NCI-H2081 treated with DMSO at 0.1 percent for 48 hours (cell line): Measurements from ENCODE around the gene CMYA5.
"Not testable (repeated sequence)": the region's sequence is repeated elsewhere in the genome, so short reads cannot be mapped to it uniquely, and the experiment has no call there.

ENCODE experiments used
- DNase-seq: peaks from one replicate; lab custom pipeline; 2025; lab: John Stamatoyannopoulos, UW

Gene CMYA5

DNA sequence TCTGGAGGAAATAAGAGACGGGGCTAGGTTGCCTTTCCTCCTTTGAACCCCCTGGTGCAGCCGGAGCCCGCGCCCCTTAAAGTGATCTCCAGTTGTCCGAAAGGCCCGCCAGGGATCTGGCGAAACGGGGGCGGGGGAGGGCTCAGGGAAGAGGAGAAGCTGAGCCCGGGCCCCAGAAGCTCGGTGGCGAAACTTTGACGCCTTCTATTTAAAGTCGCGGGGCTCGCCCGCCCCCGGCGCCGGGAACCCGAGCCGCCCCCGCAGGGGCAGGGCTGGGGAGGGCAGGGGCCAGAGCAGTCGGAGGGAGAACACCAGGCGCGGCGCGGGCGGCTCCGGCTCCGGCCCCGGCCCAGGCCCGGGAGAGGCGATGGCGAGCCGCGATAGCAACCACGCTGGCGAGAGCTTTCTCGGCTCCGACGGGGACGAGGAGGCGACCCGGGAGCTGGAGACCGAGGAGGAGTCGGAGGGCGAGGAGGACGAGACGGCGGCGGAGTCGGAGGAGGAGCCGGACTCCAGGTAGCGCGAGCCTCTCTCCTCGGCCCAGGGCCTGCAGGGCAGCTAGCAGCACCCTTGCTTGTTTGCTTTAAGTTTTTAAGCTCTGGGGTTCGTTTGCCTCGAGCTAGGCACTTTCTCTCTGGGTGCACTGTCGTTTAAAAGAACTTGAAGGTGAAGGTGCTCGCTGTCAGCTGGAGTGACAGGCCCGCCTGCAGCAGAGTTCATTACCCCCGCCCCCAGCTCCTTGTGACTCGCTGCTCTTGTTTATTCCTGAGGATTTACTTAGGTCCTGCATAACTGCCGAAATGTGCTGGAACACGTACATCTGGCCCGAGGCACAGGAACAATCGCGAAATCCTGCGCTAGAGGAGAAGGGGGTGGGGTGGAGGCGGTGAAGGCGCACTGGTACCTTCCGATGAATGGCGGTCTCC is at the start of gene CMYA5:
Gene CMYA5 (plus strand): TSS at position 296 of the 926 bp plus-strand sequence. CDS start 72 bp downstream, at position 368.
- DNase-seq, result no peak

DNA sequence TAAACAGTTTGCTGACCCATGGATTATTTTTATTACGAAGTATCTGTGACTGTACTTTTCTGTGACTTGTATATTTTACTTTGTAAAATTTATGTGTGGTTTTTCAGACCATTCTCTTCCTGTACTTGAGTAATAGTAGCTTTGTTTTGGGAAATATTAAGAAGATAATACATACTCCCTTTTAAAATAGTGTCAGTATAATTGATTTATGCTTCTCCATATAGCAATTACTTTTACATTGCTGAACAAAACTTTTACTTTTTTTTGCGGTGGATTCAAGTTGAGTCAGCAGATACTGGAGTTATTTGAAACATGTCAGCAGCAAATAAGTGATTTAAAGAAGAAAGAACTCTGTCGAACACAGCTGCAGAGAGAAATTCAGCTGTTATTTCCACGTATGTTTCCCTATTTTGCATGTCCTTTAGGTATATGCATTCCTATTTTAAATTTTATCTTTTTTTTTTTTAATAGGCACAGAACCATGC is 49.0 kb upstream of the CMYA5 start:
- no peak for DNase-seq

DNA sequence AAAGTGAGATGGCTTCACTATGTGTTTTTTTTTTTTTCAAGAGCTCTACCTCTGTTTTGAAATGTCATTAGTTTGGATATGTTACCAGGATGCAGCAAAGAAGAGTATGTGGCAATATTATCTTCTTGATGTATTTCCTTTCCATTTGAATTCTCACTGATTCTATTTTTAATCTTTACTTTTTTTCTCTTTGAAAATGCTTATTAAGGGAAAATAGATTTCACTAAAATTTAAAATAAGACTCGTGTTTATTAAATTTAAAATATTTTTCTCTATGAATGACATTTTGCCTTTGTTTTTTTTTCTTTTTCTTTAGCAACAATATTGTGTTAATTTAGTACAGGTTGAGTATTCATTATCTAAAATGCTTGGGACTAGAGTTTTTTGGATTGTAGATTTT is 48.2 kb upstream of the CMYA5 start:
- no peak for DNase-seq

DNA sequence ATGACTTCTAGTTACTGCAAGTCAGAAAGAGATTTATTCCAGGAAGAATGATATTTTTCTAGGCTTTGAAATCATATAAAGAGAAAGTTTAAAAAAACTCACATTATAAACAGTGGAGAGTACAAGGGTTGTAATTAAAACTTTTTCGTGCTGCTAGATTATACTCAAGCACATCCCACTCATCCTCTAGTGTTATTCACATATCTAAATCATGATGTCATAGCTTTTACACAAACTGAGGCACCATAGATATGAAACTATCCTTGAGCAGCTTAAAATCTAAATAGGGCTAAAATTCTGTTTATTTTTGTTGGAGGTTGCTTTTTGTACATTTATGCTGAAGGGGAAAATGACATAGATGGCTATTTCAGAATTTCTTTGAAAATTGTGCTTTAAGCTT is 47.4 kb upstream of the CMYA5 start:
- DNase-seq, result no peak

- DNase-seq, result no peak
Measured at GRCh38 chr5:79653843-79654242, 35.8 kb upstream of the CMYA5 start.

- DNase-seq, result no peak
Measured at GRCh38 chr5:79663212-79663611, 26.4 kb upstream of the CMYA5 start.

DNA sequence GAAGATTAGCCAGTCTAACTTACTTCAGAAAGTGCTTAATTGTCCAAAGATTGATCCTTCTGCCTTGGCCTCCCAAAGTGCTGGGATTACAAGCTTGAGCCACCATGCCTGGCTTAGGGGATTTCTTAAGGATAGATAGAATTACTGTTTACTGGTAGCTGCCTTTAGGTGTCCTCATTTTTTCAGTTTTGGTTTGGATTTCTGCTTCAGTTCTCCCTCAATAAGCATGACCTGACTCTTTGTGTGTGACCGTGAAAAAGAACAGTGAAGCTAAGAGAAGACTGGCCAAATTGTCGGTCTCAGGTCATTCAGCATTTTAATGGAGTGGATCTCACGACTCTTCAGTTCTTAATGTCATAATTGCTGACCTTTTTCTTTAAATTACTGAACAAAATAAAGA is 22.9 kb upstream of the CMYA5 start:
- no peak for DNase-seq

DNA sequence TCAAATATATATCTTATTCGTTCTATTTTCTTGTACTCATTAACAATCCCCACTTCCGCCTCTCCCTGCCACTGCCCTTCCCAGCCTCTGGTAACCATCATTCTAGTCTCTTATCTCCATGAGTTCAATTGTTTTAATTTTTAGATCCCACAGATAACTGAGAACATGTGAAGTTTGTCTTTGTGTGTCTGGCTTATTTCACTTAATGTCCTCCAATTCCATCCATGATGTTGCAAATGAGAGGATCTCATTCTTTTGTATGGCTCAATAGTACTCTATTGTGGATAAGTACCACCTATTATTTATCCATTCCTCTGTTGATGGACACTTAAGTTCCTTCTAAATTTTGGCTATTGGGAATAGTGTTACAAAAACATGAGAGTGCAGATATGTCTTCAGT is 17.2 kb upstream of the CMYA5 start:
- DNase-seq, result no peak

GRCh38 chr5:79676354-79676753 is 13.3 kb upstream of the CMYA5 start:
- not testable (repeated sequence) for DNase-seq

DNA sequence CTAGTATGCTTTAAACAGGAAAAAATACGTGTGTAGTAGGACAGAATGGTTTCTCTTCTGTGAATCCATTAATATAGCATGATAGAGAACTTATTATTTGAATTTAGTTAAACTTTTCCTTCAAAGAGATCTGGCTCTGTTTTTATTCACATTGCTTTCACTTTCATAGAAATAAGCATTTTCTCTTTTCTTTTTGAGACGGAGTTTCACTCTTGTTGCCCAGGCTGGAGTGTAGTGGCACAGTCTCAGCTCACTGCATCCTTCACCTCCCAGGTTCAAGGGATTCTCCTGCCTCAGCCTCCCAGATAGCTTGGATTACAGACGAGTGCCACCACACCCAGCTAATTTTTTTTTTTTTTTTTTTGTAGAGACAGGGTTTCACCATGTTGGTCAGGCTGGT is 7.5 kb upstream of the CMYA5 start:
- not testable (repeated sequence) for DNase-seq

DNA sequence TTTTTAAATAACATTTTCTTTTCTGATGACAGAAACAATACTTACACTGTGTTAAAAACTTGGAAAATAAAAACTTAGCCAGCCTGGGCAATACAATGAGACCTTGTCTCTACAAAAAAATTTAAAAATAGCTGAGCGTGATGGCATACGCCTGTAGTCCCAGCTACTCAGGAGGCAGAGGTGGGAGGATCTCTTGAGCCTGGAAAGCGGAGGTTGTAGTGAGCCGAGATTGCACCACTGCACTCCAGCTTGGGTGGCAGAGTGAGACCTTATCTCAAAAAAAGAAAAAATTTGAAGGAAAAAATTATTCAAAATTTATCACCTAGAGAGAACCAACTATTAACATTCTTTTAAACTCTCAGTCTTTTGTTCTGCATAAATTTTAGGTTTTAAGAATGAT is 4.9 kb upstream of the CMYA5 start:
- DNase-seq, result no peak

DNA sequence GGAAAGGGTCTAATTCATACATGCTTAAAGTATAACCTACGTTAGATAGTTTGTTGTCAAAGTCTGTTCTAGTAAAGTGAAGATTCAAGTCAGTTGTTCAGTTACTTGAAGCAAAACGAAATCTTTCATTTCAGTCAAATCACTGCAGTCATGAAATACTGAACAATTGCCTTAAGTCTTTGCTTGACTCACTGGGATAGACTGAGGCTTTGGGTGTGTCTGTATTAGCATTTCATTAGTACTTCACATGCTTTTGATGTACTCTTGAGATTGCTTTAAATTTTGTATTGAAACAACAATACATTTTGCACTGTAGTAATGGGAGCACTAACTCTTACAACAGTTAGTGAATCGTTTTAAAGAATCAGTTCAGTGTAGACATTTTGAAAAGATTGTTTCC is 4.0 kb upstream of the CMYA5 start:
- no peak for DNase-seq

DNA sequence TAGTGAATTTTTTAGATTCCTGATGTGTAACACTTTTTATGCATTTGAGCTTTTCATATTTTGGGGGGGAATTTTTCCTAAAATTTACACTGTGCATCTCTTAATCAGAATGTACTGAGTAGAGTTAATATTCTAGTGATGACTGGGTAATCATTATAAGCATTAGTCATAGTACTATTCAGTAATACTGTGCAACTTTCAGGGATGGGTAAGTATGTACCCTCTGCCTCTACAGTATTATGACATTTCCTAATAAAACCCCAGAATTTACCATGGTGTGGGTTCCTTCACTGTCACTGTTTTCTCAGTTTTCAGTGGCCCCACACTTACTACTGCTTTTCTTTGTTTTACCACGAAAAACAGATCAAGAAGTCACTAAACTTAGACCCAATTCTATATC is 2.8 kb upstream of the CMYA5 start:
- no peak for DNase-seq

DNA sequence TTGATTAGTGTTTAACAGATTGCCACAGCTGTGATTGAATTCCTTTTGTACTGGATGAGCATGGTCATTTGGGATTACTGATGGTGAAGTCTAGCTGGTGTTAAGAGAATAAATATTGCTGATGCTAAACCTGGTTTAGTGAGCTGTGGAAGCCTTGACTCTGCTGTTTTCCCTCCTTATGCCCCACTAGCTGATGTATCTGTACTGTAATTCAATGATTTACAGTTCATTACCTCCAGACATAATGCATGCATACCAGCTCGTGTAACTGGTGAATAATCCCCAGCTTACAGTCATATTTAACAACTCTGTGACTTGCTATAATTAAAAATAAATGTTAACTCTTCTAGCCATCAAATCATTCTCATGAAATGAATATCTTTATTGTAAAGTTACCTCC is 1.7 kb upstream of the CMYA5 start:
- DNase-seq, result no peak

GRCh38 chr5:79691007-79691406 is 1.4 kb downstream of the CMYA5 start:
- DNase-seq, result no peak

- no peak for DNase-seq
Measured at GRCh38 chr5:79692596-79692995, 3.0 kb downstream of the CMYA5 start.

GRCh38 chr5:79694183-79694582 is 4.5 kb downstream of the CMYA5 start:
- no peak for DNase-seq

DNA sequence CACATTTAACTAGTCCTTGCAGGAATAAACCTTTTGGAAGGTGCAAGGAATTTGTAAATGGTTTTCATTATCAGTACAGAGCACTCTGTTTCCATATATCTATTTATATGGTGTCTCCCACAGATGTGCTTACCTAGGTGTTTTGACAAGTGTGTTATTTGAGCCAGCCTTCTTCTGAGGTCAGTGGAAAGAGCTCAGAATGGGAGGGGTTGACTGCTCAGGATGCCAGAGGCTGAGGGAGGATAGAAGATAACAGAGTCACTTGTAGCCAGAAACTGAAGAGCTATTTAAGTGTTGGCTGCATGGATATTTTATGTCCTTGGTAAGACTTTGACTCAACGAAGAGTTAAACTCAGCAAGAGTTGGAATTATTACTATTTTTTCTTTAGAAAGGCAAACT is 5.0 kb downstream of the CMYA5 start:
- DNase-seq, result no peak

- DNase-seq, result no peak
Measured at GRCh38 chr5:79695526-79695925, 5.9 kb downstream of the CMYA5 start.

GRCh38 chr5:79697222-79698170 is 7.9 kb downstream of the CMYA5 start:
- DNase-seq, result no peak

DNA sequence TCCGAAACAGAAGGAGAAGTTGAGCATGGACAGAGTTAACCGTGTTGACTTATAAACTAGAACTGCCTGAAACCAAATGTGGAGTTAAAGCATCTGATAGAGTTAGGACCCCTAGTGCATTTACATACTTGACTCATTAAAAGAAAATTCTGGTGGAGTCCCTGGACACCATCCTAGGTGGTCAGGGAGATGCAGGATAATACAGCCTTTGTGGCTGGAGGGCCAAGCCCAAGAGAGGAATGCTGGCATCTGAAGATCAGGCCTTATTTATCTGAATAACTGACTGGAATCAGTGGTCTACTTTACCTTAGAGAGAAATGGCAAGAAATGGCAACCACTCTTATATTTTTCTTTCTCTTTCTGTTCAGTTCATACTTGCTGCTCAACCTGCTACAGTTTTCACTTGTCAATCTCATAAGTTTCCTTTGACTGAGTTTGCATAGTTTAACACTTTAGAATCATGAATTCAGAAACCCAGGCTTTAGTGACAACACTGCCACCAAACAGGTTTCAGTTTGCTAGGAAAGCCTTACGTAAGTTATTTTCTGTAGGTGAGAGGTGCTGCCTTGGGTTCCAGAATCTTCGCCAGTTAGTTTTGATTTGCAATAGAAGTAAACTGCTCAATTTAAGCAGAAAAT is 10.2 kb downstream of the CMYA5 start:
- no peak for DNase-seq
